ENCODE data around the gene FOXK1.
A peak's percentile ranks its signal among the peaks of the same experiment; 100 is the strongest.

FOXK1 gene

GRCh38 chr7:4655896-4656295 is 26.2 kb upstream of the FOXK1 start (continued):
- no peak for TF ChIP-seq ZNF112 (tag by site-specific recombination; IDR thresholded peaks at IDR 0.05)
- TF ChIP-seq ZNF571 (tag by site-specific recombination; IDR thresholded peaks at IDR 0.05): no peak

- Histone ChIP-seq H3K4me3 (ENCODE audit: low read depth, low read length) (no peak overlapping the region), H3K9me3 (ENCODE audit: control insufficient read depth, insufficient read depth, low read depth, low read length) (no peaks in the 10 kb centered on the region), H3K36me3 (ENCODE audit: control insufficient read depth in 2 of 2, insufficient read depth in 1 of 2, low read length in 2 of 2) (no peaks in the 10 kb centered on the region), H3K4me1 (ENCODE audit: control insufficient read depth, insufficient read depth, low read length) (no peaks in the 10 kb centered on the region), H3K27ac (ENCODE audit: extremely low read depth, low read depth, low read length) (no peak overlapping the region)
- TF ChIP-seq PRDM2 (tag by site-specific recombination; IDR thresholded peaks at IDR 0.05; ENCODE audit: borderline replicate concordance) (no peak), SETDB1 (IDR thresholded peaks at IDR 0.05; ENCODE audit: insufficient read length, low read length) (peak; percentile 16)
- CTCF ChIA-PET: interaction anchor here (1.0 kb wide), 1 partner anchor 9 kb away, joined by 3 read pairs; no protein-coding TSS in a partner anchor
- POLR2A ChIA-PET: no interaction called here
Observed at GRCh38 chr7:4657640-4658417, 24.3 kb upstream of the FOXK1 start.

- no peak overlapping the region for H3K27ac ChIP-seq (ENCODE audit: extremely low read depth, low read depth, low read length)
- no peaks in the 10 kb centered on the region for H3K36me3 ChIP-seq (ENCODE audit: control insufficient read depth in 2 of 2, insufficient read depth in 1 of 2, low read length in 2 of 2)
- ChIA-PET CTCF (interaction anchor here (0.5 to 1.7 kb wide), 7 partner anchors 10 to 425 kb away, joined by 3 to 5 read pairs (median 3); no protein-coding TSS in a partner anchor), POLR2A (interaction anchor here (1.2 kb wide), 1 partner anchor 18 kb away, joined by 5 read pairs; no protein-coding TSS in a partner anchor)
- no peaks in the 10 kb centered on the region for H3K9me3 ChIP-seq (ENCODE audit: control insufficient read depth, insufficient read depth, low read depth, low read length)
- TF ChIP-seq ZNF677 (tag by site-specific recombination; IDR thresholded peaks at IDR 0.05) (no peak), ZNF629 (tag by site-specific recombination; IDR thresholded peaks at IDR 0.05) (no peak), ZNF335 (tag by site-specific recombination; conservative IDR thresholded peaks at IDR 0.05) (no peak), ZBTB11 (tag by site-specific recombination; conservative IDR thresholded peaks at IDR 0.05; ENCODE audit: low read depth) (peak; percentile 47), ZNF138 (tag by site-specific recombination; IDR thresholded peaks at IDR 0.05; ENCODE audit: borderline replicate concordance) (no peak), YY1 (tag by site-specific recombination; IDR thresholded peaks at IDR 0.05) (no peak), ZBTB21 (tag by site-specific recombination; IDR thresholded peaks at IDR 0.05) (no peak), REPIN1 (tag by site-specific recombination; IDR thresholded peaks at IDR 0.05; ENCODE audit: low read depth) (no peak), ZNF518A (tag by site-specific recombination; conservative IDR thresholded peaks at IDR 0.05; ENCODE audit: low read depth) (peak; percentile 64), ZBTB6 (tag by site-specific recombination; IDR thresholded peaks at IDR 0.05) (no peak)
- no peak overlapping the region for H3K4me3 ChIP-seq (ENCODE audit: low read depth, low read length)
- H3K4me1 ChIP-seq (ENCODE audit: control insufficient read depth, insufficient read depth, low read length): no peaks in the 10 kb centered on the region
Observed at GRCh38 chr7:4659551-4660286, 22.4 kb upstream of the FOXK1 start.
